Esophagus mucosa (tissue), 1 donor: ENCODE results near the gene TMSB4X. TPM values are rescaled to one million over a fixed set of nuclear protein-coding genes. Genes with fewer than 3 reads are reported as not detected.
A peak's percentile ranks its signal among the peaks of the same experiment; 100 is the strongest.
"Not testable (repeated sequence)": the region's sequence is repeated elsewhere in the genome, so short reads cannot be mapped to it uniquely, and the experiment has no call there.

Source experiments
- ATAC-seq: fragments of 200-7000 bp; cut with Tn5 transposase; one replicate; pipeline ENCODE4 v1.9.1; 2020
- total RNA-seq: library from RNA; stranded (reverse); gene quantifications from one replicate; pipeline ENCODE4 v1.2.4, GENCODE V29; 2023
- donor health status: DM: yes; HTN: yes; CAD: no.

Gene TMSB4X
- total RNA-seq, 1 donor from 2014 or later: 1,041 TPM

DNA sequence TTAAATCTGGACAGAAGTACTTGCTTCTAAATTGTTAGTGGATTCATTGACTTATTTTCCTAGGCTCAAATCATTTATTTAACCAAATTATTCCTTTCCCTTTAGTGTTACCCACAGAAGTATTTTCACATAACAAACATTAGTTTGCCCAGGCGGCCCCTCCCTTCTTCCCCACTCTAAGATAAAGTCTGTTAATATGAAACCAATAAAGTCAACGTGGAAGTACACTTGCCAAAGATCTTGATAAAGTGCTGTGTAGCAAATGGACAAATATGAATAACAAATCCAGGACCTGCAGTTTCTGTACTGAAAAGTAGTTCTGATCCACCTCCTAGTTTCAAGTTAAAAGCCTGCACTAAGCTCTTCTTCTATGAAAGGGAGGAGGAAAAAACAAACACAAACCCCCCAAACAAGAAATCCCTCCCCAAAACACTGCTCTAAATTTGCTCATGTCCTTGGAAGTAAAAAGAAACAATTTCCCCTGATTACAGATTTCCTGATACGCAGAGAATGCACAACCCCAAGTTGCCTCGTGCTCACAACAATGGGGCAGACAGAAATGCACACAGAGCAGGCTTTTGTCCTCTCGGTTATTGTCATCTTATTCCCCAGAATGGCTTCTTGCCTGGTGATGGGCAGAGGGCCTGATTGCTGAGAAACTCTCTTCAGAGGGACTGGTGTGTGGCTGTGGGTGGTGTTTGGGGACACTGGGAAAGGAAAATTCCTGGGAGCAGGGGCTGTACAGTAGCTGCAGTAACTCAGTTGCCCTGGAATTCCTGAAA lies 23.2 kb downstream of the TMSB4X start:
- ATAC-seq: no peak

DNA sequence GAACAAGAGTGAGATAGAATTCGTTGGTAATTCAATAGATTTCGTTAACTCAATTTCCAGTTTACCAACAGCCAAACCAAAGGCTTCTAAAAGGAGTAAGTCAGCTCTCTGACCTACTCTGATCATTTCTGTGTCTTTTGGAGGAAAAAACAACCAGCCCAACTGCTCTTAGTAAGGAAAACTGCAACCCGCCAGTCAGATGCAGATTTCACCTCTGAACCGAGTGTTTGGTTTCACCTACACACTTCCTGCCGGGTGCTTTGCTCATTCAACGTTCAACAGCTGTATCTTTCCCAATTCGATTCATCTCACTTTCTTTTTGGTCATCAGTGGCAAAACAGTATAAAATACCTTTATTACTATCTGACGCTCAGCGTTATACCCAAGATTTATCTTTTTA lies 24.5 kb downstream of the TMSB4X start:
- ATAC-seq: no peak

DNA sequence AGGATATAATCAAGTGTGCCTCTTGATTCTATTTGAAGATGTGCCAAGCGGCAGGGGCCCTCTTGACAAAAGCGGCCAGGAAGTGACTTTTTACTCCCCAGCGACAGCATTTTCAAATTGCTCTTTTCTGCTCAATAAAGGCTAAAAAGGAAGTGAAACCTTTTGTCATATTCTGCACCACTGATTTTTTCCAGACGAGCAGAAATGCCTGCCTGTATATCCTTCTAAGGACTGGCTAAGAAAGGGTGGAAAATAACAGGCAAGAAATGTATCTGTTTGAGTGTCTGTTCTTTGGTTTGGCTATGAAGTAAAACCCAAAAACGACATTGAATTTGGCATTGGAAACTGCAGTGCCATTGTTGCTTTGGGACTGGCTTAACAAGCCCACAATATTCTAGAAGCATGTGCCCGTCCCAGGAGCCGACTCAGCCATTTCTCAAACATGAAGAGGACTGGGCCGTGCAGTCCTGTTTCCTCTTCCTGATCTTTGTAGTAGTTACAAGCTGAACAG lies 25.4 kb downstream of the TMSB4X start:
- ATAC-seq: no peak

DNA sequence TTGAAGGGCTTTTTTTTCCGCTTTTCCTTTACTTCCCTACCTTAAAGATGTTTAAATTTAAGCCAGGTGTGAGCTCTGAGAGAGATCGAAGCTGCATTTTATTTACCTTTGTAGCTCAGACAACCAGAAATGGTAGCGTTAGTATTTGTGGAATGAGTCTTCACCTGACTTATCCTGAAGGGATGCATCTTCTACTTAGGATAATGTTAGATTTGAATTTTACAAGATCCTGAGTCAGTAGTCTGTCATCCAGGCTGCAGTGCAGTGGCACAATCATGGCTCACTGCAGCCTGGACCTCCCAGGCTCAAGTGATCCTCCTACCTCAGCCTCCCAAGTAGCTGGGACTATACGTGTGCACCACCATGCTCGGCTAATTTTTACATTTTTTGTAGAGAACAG lies 26.2 kb downstream of the TMSB4X start:
- no peak for ATAC-seq

DNA sequence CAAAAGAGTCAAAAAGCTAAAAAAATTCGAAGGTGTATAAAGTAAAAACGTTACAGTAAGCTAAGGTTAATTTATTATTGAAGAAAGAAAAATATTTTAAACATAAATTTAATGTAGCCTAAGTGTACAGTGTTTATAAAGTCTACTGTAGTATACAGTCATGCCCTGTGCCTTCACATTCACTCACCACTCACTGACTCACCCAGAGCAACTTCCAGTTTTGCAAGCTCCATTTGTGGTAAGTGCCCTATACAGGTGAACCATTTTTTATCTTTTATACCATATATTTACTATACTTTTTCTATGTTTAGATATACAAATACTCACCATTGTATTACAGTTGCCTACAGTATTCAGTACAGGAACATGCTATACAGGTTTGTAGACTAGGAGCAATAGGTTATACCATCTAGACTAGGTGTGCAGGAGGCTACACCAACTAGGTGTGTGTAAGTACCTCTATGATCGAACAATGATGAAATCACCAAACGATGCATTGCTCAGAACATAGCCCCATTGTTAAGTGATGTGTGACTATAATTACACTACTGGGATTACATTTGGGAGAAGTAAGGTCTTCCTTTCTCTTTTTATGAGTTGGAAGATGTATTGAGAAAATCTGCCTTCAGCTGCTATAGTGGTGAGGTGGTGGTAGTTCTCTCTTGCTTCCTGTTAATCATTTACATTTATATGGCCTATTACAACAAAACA lies 27.2 kb downstream of the TMSB4X start:
- peak; percentile 86 for ATAC-seq

DNA sequence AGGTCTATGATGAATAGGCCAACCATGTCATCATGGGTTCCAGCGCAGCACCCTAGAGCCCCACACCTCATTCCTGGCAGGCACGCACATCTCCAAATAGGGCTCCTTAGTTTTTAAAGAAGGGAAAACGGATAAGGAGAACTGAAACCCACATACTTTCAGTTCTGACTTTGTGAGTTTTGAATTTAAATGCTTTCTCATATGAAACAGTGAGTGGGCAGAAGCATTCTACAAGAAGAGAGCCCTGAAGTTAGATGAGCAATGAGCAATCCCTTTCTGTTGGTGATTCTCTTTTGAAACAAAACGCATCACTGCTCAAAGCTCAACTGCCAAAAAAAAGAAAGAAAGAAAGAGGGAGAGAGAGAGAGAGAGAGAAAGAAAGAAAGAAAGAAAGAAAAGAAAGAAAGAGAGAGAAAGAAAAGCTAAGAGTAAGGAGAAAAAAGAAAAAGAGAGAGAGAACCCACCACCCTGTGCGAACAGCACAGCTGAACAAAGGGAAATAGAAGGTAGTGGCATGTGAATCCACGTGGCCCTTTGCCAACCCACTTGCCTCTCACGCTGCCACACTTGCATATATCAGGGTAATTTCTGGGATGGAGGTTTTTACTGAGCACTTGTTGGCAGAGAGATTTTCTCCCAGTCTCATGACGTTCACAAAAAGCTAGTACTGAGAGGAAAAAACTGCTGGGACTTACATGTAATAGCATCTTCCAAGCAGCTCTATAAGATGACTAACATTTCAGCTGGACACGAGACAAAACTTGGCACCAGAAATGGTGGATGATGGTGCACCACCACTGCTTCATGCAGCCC lies 31.0 kb downstream of the TMSB4X start:
- ATAC-seq: no peak

DNA sequence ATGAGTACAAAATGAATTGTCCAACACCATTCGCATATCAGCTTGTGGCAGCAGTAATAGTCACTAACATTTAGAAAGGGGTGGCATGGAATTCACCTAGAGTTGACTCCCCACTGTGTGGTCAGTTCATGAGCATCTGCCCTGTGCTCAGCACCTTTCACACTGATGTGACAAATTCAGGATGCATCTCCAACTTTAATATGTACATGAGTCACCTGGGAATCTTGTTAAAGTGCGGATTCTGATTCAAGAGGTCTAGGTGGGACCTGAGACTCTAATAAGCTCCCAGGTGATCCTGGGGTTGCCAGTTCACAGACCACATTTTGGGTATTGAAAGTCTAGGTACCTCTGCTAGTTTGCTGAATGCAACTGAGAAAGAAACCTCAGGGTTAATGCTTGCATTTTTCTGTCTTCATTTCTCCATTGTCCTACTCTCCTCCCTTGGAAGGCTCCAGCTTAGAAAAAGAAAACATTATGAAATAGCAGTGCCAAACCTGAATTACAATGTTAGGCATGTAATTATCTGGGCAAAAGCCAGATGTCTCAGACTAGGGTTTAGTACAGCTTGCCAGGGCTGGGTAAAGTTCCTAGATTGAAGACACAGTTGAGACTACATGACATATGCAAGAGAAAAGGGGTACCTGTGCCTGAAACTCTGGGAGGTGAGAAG lies 32.7 kb downstream of the TMSB4X start:
- peak; percentile 70 for ATAC-seq

DNA sequence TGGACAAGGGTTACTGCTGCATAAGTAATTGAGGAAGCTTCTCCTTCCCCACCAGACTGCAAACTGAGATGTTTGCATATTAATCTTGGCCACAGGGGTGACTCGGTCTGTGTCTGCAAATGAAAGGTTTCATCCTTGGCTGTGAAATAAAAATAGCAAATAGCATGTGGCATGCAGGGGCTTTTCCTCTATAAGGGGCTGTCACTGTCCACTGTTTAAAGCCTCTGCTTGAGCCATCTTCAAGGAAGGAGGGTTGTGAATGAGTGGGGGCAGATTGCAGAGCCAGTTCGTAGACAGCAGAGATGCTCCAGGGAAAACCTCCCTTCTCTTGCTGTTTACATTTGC lies 33.3 kb downstream of the TMSB4X start:
- no peak for ATAC-seq

DNA sequence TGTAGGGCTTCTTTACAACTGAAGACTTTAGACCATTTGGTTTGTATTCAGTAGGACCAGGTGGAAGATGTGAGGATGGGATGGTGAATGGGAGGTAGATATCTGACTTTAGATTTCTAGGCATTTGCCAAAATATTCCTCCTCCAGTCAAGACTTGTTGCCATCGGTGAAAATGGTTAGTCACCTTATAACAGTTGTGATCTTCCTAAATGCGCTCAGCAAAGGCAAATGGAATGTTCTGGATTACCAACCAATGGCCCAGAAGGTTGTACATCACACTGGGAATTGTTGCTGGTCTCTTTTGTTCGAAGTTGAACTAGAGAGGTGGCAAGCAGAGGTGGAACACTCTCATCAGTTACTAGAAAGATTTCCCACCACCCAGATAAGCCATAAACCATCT lies 33.9 kb downstream of the TMSB4X start:
- ATAC-seq: no peak

DNA sequence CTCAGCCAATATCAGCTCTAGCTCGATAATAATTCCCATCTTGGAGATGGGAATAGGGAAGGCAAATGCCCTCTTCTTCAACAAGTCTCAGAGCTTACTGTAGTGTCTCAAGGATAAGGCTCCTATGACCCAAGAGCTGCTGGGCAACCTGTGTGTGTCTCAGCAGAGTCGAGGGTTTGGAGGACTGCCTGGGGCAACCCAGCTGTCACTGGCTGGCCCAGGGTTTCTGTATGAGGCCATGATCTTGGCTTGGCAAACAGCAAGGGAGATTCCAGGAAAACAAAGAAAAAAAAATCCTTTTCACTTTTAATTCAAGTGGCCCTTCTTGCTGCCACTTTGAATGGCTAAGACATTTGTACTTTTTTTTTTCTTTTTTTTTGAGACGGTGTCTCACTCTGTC lies 34.4 kb downstream of the TMSB4X start:
- ATAC-seq: peak; percentile 49

DNA sequence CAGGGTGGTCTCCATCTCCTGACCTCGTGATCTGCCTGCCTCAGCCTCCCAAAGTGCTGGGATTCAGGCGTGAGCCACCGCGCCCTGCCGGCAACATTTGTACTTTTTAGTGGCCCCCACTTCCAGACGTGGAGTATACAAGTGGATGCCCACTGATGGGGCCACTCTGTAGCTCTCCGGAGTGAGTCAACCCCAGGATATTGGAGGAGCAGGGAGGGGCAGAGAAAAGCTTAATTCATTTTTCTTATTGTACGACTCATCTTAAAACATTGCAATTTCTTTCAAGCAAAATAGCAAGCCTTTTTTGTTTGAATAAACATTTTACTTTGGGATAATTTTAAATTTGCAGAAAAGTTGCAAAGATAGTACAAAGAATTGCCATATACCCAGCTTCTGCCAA lies 34.9 kb downstream of the TMSB4X start:
- no peak for ATAC-seq

DNA sequence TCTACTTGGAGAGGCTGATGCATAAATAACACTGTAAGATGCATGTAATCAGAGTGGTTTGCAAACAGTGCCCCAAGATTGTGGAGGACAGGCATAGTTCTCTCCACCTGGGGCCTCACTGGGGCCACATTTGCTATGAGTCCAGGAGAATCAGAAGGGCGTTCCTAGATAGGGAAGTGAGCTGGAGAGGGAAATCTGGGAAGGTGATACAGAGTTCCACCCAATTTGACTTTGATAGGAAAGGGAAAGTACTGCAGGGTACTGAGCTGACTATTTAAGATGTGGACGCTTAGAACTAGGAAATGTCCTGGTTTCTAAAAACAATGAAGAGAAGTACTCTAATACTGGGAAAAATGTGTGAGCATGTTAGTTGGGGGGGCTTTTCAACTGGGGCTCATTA lies 35.6 kb downstream of the TMSB4X start:
- no peak for ATAC-seq

DNA sequence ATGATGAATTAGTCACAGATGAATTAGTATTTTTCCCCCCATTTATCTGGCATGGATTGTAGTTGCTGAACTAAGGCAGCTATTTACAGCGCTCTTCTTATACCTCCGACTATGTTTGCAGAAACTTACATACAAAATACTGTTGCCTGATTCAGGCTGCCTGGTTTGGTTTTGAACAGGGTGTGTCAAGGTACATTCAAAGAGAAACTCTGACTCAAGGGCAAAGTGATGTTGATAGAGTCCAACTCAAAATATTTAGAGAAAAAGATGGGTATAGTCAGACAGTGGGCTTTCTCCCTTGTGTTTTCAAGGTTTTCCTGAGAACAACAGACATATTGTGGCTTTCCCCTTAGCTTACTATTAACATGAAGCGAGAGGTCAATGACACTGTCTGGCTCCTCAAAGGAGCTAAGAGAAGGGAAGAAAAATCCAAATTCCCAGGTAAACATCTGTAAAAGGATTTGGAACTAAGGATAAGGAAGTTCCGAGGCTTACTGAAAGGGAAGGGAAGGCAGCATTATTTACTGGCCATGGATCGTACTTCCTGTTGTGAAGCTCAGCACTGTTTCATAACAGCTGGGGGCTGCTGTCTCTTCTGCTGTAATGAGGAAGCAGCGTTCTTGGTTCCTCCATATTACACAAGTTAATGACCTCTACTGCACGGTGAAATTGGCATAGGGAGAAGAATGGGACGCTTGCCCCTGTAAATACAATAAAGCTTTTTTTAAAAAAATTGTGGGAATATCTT lies 38.6 kb downstream of the TMSB4X start:
- ATAC-seq: peak; percentile 48

DNA sequence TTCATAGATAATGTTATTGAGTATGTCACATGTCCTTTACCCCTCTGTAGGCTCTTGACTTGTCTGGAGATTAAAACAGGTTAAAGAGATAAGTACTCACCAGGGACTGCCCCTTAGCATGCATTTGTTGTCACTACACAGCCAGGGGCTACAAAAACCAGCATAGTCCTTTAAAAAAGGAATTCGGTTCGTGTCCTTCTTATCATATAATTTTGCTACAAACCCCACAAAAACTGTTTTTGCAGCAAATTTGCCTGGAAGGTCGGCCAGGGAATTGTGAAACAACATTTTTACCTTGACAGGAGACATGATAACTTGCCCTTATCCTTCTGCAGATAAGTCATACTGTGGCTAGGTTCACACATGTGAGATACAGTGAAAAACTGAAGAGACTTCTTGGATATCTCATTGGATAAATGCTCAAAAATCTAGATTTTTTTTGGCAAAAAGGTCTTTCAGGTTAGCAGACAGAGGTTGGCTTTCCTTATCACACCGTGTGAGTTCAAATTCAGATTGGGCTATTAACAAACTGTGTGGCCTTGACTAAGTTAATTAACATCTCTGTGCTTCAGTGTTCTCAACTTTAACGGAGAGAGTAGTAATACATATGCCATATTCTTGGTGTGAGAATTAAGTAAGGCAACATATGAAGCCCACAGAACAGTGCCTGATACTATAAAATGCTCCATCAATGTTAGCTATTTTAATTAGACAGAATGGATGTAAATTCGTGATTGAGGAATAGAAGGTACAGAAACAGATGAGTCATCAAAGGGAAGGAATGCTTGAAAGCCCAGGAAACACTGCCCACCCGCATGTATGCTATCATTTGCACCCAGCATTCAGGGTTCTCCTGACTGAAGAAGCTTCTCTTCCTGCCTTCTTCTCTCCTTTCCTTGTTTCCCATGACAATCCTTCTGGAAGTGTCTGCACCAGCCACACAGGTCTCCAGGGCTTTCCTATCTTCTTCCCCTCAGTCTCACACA lies 39.5 kb downstream of the TMSB4X start:
- ATAC-seq: no peak

DNA sequence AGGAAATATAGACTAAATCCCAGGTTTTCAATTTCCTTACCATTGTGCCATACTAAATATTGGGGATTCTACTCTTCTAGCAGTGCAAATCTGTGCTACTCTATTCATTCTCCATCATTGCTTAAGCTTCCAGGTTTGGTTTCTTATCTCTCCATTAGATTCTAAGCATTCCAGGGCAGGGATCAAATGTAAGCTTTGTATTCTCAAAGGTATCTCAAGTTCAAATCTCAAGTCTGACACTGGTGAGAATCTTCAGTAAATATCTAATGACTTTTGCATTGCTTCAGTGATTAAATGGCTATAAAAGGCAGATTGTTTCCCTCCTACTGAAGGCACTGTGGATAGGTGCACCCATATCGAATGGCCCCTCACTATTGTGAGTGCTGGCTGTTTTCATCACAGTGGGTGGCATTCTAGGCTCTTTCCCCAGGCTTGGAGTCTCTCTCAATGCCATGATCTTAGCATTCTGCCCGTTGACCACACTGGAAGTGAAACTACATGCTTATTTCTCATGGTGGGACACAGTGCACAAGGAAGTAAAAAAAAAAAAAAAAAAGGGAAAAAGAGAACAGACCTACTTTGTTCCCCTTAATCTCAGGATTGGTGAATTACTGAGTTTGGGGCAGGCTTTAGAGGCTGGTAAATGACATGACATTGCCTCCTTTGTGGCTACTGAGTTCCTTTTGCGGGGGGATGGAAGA lies 40.8 kb downstream of the TMSB4X start:
- no peak for ATAC-seq

DNA sequence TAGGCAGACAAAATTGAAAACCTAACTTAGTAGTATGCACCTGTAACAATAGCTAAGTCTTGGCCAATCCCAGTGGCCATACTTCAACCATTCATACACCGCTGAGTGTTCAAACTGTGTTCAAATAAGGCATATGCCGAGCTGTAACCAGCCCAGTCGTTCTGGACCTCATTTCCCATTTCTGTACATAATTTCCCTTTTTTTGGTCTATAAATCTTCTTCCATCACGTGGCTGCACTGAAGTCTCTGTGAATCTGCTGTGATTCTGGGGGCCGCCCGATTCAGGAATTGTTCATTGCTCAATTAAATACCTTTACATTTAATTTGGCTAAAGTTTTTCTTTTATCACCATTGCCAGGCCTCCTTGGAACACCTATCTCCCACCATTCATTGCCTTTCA lies 41.8 kb downstream of the TMSB4X start:
- not testable (repeated sequence) for ATAC-seq

DNA sequence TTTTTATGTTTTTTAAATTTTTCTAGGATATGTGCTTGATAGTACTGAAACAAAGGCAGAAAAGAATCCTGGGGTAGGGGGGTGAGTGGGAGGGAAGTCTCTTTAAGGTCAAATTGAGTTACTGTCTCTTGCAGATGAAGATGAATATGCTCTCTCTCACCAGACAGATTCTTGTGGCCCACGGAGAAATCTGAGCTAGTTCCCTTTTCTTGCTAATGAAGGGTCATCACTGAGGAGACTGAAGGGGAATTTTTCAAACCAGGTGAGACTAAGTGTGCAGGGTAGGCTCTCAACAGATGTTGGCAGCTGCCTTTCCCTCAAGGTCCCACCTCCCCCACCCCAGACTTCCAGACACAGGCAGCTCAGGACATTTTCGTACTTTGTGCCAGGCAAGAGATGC lies 48.0 kb downstream of the TMSB4X start:
- ATAC-seq: no peak

DNA sequence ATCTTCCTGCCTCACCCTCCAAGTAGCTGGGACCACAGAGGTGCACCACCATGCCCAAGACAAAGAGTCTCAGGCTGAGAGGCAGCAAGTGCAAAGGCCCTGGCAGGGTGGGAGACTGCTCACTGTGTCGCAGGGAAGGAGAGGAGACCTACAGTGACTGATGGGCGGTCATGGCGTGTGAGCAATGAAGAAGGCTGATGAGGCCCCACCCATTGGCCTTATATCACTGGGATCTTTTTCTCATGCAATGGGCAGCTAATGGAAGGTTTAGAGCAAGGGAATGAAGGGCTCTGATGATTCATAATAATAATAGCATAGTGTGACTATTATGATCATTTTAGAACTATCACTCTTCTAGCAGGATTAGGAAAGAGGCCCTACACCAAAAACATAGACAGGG lies 48.7 kb downstream of the TMSB4X start:
- ATAC-seq: no peak

DNA sequence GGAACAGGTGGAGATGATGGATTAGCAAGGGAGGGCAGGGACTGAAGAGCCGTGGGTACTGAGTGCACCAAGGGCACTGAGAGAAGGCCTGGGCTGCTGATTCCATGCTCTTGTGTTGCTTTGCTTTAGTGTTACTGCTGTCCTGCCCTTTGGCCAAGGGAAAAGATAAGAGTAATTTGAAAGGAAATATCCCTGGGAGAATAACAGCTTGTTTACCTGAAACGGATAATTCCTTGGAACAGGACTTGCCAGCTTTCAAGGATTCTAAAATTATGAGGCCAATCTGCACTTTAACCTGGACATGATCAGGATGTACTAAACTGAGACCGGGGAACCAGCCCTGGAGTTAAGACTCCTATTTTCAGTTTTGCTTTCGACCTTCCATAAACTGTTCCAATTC lies 49.1 kb downstream of the TMSB4X start:
- no peak for ATAC-seq

DNA sequence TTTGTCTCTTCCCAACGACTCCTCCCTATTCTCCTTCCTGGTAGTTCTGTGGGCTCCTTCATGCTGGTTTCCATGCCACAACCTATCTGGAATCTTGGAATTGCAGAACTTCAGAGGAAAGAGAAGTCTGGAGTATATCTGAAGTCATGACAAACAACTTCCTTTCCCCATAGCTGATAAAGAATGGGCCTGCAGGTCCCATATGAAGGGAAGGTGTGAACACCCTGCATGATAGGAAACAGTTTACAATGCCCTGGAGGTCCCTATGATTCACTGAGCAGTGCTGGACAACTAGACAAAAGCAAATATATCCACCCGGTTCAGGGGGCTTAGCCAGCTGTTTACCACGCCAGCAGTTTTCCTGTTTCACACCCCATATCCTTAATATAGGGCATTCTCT lies 50.1 kb downstream of the TMSB4X start:
- ATAC-seq: no peak
